H9 (cell line): ENCODE data around the gene AP5M1. TPM values are rescaled to one million over a fixed set of nuclear protein-coding genes. Genes with fewer than 3 reads are reported as not detected.

Source experiments
- DNase-seq: peaks from one replicate; pipeline ENCODE4 v3.0.0-alpha.2; 2017
- H2AFZ ChIP-seq: one replicate; pipeline ENCODE4 v1.6.1; 2013; ENCODE audit warnings: mild to moderate bottlenecking, low read length, control low read depth, moderate library complexity
- H2AK5ac ChIP-seq: 2 replicates; pipeline ENCODE4 v1.6.1; 2013; ENCODE audit warnings: low read length, control low read depth, mixed read lengths; ENCODE audit not compliant: insufficient read length
- H2BK120ac ChIP-seq: one replicate; pipeline ENCODE4 v1.6.1; 2013; ENCODE audit warnings: low read depth, mild to moderate bottlenecking, low read length, control low read depth, inconsistent platforms; ENCODE audit not compliant: poor library complexity, severe bottlenecking
- H2BK12ac ChIP-seq: 2 replicates; pipeline ENCODE4 v1.6.1; 2013; ENCODE audit warnings: low read length, control low read depth, mixed read lengths, low read depth; ENCODE audit not compliant: insufficient read length
- H2BK15ac ChIP-seq: 2 replicates; pipeline ENCODE4 v1.6.1; 2013; ENCODE audit warnings: low read depth, low read length, control low read depth
- H2BK20ac ChIP-seq: one replicate; pipeline ENCODE4 v1.6.1; 2013; ENCODE audit warnings: low read depth, mild to moderate bottlenecking, low read length, control low read depth, inconsistent platforms; ENCODE audit not compliant: poor library complexity, severe bottlenecking
- H2BK5ac ChIP-seq: 2 replicates; pipeline ENCODE4 v1.6.1; 2013; ENCODE audit warnings: low read length, control low read depth, mixed read lengths; ENCODE audit not compliant: insufficient read length
- H3K14ac ChIP-seq: 2 replicates; pipeline ENCODE4 v1.6.1; 2013; ENCODE audit warnings: low read length, control low read depth; ENCODE audit not compliant: insufficient read depth
- H3K18ac ChIP-seq: 2 replicates; pipeline ENCODE4 v1.6.1; 2013; ENCODE audit warnings: low read depth, mild to moderate bottlenecking, mixed read lengths, low read length, control low read depth; ENCODE audit not compliant: insufficient read length
- H3K23ac ChIP-seq: 2 replicates; pipeline ENCODE4 v1.6.1; 2013; ENCODE audit warnings: low read length, control low read depth, mixed read lengths, low read depth; ENCODE audit not compliant: insufficient read length
- H3K23me2 ChIP-seq: 2 replicates; pipeline ENCODE4 v1.6.1; 2013; ENCODE audit warnings: low read depth, mild to moderate bottlenecking, mixed read lengths, low read length, control low read depth; ENCODE audit not compliant: insufficient read length, poor library complexity, severe bottlenecking
- H3K27ac ChIP-seq: 2 replicates; pipeline ENCODE4 v1.5.1; 2013; ENCODE audit warnings: low read length, control low read depth, mixed read lengths, low read depth; ENCODE audit not compliant: insufficient read length
- H3K27me3 ChIP-seq: 2 replicates; pipeline ENCODE4 v1.6.1; 2013; ENCODE audit warnings: low read length, control low read depth, inconsistent platforms; ENCODE audit not compliant: insufficient read depth
- H3K4ac ChIP-seq: 2 replicates; pipeline ENCODE4 v1.6.1; 2013; ENCODE audit warnings: low read depth, mild to moderate bottlenecking, control low read depth, inconsistent platforms, low read length, moderate library complexity
- H3K4me1 ChIP-seq: 2 replicates; pipeline ENCODE4 v1.6.1; 2013; ENCODE audit warnings: low read length, control low read depth, inconsistent platforms; ENCODE audit not compliant: insufficient read depth
- H3K4me2 ChIP-seq: 2 replicates; pipeline ENCODE4 v1.6.1; 2013; ENCODE audit warnings: low read length, control low read depth, mixed read lengths; ENCODE audit not compliant: insufficient read length, insufficient read depth
- H3K56ac ChIP-seq: 2 replicates; pipeline ENCODE4 v1.6.1; 2013; ENCODE audit warnings: low read depth, mild to moderate bottlenecking, mixed read lengths, low read length, control low read depth; ENCODE audit not compliant: insufficient read length
- H3K79me1 ChIP-seq: 2 replicates; pipeline ENCODE4 v1.6.1; 2013; ENCODE audit warnings: low read depth, mild to moderate bottlenecking, moderate library complexity, low read length, control low read depth, inconsistent platforms; ENCODE audit not compliant: insufficient read depth, poor library complexity, severe bottlenecking
- H3K79me2 ChIP-seq: 2 replicates; pipeline ENCODE4 v1.6.1; 2013; ENCODE audit warnings: low read length, control low read depth, inconsistent platforms; ENCODE audit not compliant: insufficient read depth
- H3K9ac ChIP-seq: 2 replicates; pipeline ENCODE4 v1.6.1; 2013; ENCODE audit warnings: low read length, control low read depth, mixed read lengths; ENCODE audit not compliant: insufficient read length; ENCODE audit errors: extremely low read depth
- H3K9me3 ChIP-seq: one replicate; pipeline ENCODE4 v1.6.1; 2013; ENCODE audit warnings: low read depth, low read length, inconsistent platforms; ENCODE audit not compliant: control insufficient read depth
- H3T11ph ChIP-seq: one replicate; pipeline ENCODE4 v1.6.1; 2013; ENCODE audit warnings: mild to moderate bottlenecking, low read length, control low read depth, inconsistent platforms
- H4K20me1 ChIP-seq: one replicate; pipeline ENCODE4 v1.6.1; 2013; ENCODE audit not compliant: control insufficient read depth, insufficient read length, insufficient read depth
- H4K5ac ChIP-seq: 2 replicates; pipeline ENCODE4 v1.6.1; 2013; ENCODE audit warnings: low read depth, mild to moderate bottlenecking, mixed read lengths, low read length, control low read depth; ENCODE audit not compliant: insufficient read length
- H4K8ac ChIP-seq: replicated peaks from 2 replicates; pipeline ENCODE4 v1.6.1; 2013; ENCODE audit warnings: low read length, control low read depth, mixed read lengths, low read depth; ENCODE audit not compliant: insufficient read length
- H4K91ac ChIP-seq: 2 replicates; pipeline ENCODE4 v1.6.1; 2013; ENCODE audit warnings: low read depth, mild to moderate bottlenecking, moderate library complexity, mixed read lengths, low read length, control low read depth; ENCODE audit not compliant: insufficient read length
- H3K27ac Mint-ChIP-seq, 3 experiments: 2 replicates in 2 of 3; 3 replicates in 1 of 3; pipeline ENCODE4 v1.8.0; 2020 to 2021; ENCODE audit warnings: mixed read lengths in 3 of 3, mild to moderate bottlenecking in 1 of 3, moderate library complexity in 1 of 3
- H3K27me3 Mint-ChIP-seq: 2 replicates; pipeline ENCODE4 v1.8.0; 2021; ENCODE audit warnings: low read depth, mild to moderate bottlenecking, moderate library complexity, mixed read lengths
- H3K36me3 Mint-ChIP-seq, 3 experiments: 2 replicates in 2 of 3; 3 replicates in 1 of 3; pipeline ENCODE4 v1.8.0; 2020 to 2021; ENCODE audit warnings: low read depth in 3 of 3, mixed read lengths in 3 of 3; ENCODE audit not compliant: insufficient read depth in 1 of 3
- H3K4me1 Mint-ChIP-seq, 2 experiments: 2 replicates each; pipeline ENCODE4 v1.8.0; 2020; ENCODE audit warnings: mixed read lengths in 2 of 2
- H3K4me3 Mint-ChIP-seq, 2 experiments: 2 replicates in 1 of 2; 3 replicates in 1 of 2; pipeline ENCODE4 v1.8.0; 2020 to 2021; ENCODE audit warnings: mild to moderate bottlenecking in 2 of 2, mixed read lengths in 2 of 2, moderate library complexity in 1 of 2
- H3K9me3 Mint-ChIP-seq, 2 experiments: 2 replicates in 1 of 2; 3 replicates in 1 of 2; pipeline ENCODE4 v1.8.0; 2020; ENCODE audit warnings: mild to moderate bottlenecking in 2 of 2, mixed read lengths in 2 of 2, moderate library complexity in 1 of 2
- CTCF ChIP-seq: fragments of 200-600 bp; sonication (generic); conservative IDR thresholded peaks from 3 replicates; pipeline ENCODE4 v1.8.0; 2021; ENCODE audit warnings: antibody characterized with exemption, mild to moderate bottlenecking
- WGBS: extraction: QIAGEN DNeasy Blood & Tissue Kit; methylation state at CpG from one replicate; pipeline ENCODE4 v1.1.7; 2013; ENCODE audit warnings: missing lambda C conversion rate, low lambda C conversion rate, mixed read lengths; ENCODE audit not compliant: insufficient read length; ENCODE audit errors: extremely low coverage; 5-methylcytosine and 5-hydroxymethylcytosine counted together
- total RNA-seq: library from RNA; stranded (reverse); gene quantifications from 2 replicates; pipeline ENCODE4 v1.2.1, GENCODE V29; 2021

AP5M1 gene
- total RNA-seq, 1 experiment from 2014 or later, result 42.6 TPM

- H3K79me1 ChIP-seq, result no peaks in the 10 kb centered on the region
- H3K14ac ChIP-seq, result no peak overlapping the region
- no peak overlapping the region for H2BK12ac ChIP-seq
- H2AFZ ChIP-seq, result no peak overlapping the region
- DNase-seq, result no peak
- H3K27ac ChIP-seq, result no peak overlapping the region
- no peak overlapping the region for H2BK120ac ChIP-seq
- no CpG with 5 or more reads among the region's 5 CpGs for WGBS
- no peak overlapping the region for H2BK20ac ChIP-seq
- H4K20me1 ChIP-seq, result no peaks in the 10 kb centered on the region
- H3K9me3 ChIP-seq, result no peaks in the 10 kb centered on the region
- H3K56ac ChIP-seq, result no peak overlapping the region
- no peaks in the 10 kb centered on the region for H3K79me2 ChIP-seq
- H4K5ac ChIP-seq, result no peak overlapping the region
- H3K9ac ChIP-seq, result no peak overlapping the region
- H3K9me3 Mint-ChIP-seq, result no peaks in the 10 kb centered on the region
- H2BK15ac ChIP-seq, result no peak overlapping the region
- H2AK5ac ChIP-seq, result no peak overlapping the region
- no peak overlapping the region for H3K27ac Mint-ChIP-seq
- no peaks in the 10 kb centered on the region for H3K27me3 Mint-ChIP-seq
- peaks cover 6 to 7% of the 10 kb centered on the region in 2 experiments for H3K4me1 Mint-ChIP-seq
- H3K4me1 ChIP-seq, result no peaks in the 10 kb centered on the region
- no peaks in the 10 kb centered on the region for H3K23me2 ChIP-seq
- no peak overlapping the region for H3T11ph ChIP-seq
- H3K23ac ChIP-seq, result no peak overlapping the region
- no peak overlapping the region for H3K18ac ChIP-seq
- no peak overlapping the region for H2BK5ac ChIP-seq
- H4K91ac ChIP-seq, result no peak overlapping the region
- H3K4me2 ChIP-seq, result no peak overlapping the region
- H3K4me3 Mint-ChIP-seq, result no peak overlapping the region
- no peak overlapping the region for H3K4ac ChIP-seq
- TF ChIP-seq CTCF, result no peak
- no peak overlapping the region for H4K8ac ChIP-seq
- H3K27me3 ChIP-seq, result no peaks in the 10 kb centered on the region
- H3K36me3 Mint-ChIP-seq, result no peaks in the 10 kb centered on the region
Measured at GRCh38 chr14:57302883-57303282, 34.1 kb downstream of the AP5M1 start.
